HG02759 (cell line): ENCODE data around the gene DISC1.
A peak's percentile ranks its signal among the peaks of the same experiment; 100 is the strongest.

Source experiments
- ATAC-seq: cut with Tn5 transposase; IDR thresholded peaks from one replicate; pipeline ENCODE4 v1.9.1; 2021; ENCODE audit warnings: mild to moderate bottlenecking, moderate library complexity; ENCODE audit not compliant: unreplicated experiment

Gene DISC1

DNA sequence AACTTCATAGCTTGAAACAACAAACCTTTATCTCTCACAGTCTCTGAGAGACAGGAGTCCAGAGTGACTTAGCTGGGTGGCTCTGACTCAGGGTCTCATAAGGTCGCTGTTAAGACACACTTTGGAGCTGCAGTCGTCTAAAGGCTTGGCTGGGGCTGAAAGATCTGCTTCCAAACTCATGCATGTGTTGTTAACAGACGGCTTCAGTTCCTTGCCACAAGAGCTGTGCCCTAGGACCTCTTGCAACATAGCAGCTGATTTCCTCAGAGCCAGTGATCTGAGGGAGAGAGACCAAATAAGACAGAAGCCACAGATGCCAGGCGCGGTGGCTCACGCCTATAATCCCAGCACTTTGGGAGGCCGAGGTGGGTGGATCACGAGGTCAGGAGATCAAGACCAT lies 176.8 kb downstream of the DISC1 start:
- ATAC-seq, result no peak

- ATAC-seq, result peak; percentile 92
Observed at GRCh38 chr1:231806623-231807495, 180.3 kb downstream of the DISC1 start.

GRCh38 chr1:231807541-231807940 lies 181.0 kb downstream of the DISC1 start:
- no peak for ATAC-seq

DNA sequence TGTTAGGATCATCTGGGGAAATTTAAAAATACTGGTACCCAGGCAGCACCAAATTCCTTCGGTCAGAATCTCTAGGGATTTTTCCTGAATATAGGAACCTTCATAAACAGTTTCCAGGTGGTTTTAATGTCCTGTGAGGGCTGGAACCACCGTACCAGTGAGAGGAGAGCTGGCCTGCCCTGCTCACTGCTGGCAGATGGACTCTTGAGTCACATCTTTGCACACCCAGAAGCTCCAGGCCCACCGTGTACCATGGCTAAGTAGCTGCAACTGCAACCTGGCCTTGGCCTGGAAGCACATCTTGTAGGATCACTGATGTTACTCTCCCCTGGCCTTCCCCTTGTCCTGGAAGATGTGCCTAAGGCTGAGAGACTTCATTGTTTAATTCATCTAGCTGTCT lies 181.5 kb downstream of the DISC1 start:
- ATAC-seq, result no peak

GRCh38 chr1:231808990-231809389 lies 182.4 kb downstream of the DISC1 start:
- no peak for ATAC-seq

GRCh38 chr1:231810415-231810814 lies 183.8 kb downstream of the DISC1 start:
- no peak for ATAC-seq

DNA sequence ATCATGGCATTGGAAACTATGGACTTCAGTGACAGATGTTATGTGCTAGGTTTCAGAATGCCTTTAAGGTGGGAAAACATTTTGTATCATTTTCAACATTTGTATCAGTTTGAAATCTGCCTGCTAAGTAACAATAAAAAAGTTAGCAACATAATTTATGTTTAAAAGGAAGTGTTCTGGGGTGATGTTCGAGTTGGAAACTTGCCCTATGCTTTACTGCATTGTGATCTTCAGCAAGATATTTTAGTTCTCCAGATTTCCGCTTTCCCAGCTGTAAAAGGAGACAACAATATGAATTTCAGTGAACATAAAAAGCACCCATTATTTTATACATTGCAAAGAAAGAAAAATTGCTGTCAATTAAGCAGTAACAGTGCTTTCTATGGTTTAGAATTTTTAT lies 187.4 kb downstream of the DISC1 start:
- ATAC-seq, result no peak

DNA sequence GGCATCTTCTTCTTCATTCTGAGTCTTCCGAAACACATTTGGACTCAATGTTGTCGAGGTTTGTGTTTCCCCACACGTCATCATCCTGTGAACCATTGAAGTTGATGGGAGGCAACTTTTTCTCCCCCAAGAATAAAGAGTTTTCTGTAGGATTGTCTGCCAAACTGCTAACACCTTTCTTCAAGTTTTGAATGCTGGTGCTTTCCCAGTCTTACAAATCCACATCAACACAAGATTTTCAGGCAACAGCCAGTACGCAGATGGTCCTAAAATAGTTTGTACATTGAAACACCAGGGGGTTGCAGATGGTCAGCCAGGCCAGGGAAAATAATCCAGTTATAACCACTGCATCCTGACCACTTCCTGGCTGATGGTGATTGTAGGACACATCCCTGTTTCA lies 187.9 kb downstream of the DISC1 start:
- no peak for ATAC-seq

DNA sequence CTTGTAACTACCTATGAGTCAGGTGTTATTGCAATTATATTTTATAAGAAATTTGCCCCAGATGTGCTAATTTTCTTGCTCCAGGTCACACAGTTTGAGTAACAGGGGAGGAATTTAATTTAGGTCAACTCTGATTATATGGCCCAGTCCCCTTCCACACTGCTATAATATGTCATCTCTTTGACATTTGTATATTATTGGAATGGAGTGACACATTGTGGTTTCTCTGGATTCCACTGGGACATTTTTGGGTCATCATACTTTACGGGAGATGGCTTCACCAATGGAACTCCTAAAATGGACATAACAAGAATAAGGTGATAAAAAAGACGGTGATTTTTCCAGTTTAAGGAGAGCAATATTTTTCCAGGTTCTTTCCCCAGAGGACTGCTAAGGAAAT lies 191.2 kb downstream of the DISC1 start:
- ATAC-seq, result no peak

GRCh38 chr1:231818337-231818736 lies 191.7 kb downstream of the DISC1 start:
- ATAC-seq, result no peak

DNA sequence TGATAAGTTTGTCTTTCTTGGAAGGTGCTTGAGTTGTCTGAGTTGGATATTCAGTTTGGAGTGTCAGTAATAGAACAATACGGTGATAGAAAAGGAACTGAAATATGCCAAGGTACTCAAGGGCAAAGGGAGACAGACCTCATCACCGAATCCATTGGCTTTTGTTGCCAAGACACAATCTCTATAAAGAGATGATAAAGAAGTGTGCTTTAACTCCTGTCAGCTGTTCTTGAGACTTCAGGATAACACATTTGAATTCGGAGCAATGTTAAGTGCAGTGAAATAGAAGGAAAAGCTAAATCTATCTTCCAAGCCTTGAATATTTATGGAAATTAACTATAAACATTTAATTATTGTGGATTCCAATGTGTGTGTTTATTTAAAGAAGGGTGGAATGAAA lies 194.7 kb downstream of the DISC1 start:
- ATAC-seq, result no peak

DNA sequence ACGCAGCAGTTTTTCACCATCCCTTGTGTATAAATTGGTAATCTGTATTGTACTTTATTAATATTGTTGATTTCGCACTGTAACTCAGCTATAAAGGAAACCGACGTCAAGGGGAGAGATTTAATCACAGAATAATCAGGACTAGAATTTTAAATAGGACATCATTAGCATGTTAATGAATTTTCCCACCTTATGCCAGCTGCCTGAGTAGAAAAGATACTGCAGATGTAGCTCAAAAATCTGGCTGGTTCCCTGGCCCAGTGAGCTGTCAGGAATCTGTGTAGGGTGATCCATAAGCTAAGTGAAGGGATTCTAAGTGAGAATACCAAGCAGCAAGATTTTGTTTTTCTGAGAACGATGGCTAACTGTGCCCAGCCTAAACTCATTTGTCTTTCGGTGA lies 195.5 kb downstream of the DISC1 start:
- ATAC-seq, result no peak

- no peak for ATAC-seq
Observed at GRCh38 chr1:231826566-231826965, 200.0 kb downstream of the DISC1 start.

- ATAC-seq, result no peak
Observed at GRCh38 chr1:231827337-231828105, 200.9 kb downstream of the DISC1 start.

- ATAC-seq, result no peak
Observed at GRCh38 chr1:231828182-231828920, 201.8 kb downstream of the DISC1 start.

DNA sequence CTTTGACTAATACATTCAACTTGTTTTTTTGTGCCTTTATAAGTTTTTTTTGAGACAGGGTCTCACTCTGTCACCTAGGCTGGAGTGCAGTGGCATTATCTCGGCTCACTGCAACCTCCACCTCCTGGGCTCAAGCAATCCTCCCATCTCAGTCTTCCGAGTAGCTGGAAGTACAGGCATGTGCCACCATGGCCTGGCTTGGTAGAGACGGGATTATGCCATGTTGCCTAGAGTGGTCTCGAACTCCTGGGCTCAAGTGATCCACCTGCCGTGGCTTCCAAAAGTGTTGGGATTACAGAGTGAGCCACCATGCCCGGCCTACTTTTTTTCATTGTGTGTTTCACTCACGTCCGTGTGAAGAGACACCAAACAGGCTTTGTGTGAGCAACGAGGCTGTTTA lies 202.7 kb downstream of the DISC1 start:
- ATAC-seq, result no peak

DNA sequence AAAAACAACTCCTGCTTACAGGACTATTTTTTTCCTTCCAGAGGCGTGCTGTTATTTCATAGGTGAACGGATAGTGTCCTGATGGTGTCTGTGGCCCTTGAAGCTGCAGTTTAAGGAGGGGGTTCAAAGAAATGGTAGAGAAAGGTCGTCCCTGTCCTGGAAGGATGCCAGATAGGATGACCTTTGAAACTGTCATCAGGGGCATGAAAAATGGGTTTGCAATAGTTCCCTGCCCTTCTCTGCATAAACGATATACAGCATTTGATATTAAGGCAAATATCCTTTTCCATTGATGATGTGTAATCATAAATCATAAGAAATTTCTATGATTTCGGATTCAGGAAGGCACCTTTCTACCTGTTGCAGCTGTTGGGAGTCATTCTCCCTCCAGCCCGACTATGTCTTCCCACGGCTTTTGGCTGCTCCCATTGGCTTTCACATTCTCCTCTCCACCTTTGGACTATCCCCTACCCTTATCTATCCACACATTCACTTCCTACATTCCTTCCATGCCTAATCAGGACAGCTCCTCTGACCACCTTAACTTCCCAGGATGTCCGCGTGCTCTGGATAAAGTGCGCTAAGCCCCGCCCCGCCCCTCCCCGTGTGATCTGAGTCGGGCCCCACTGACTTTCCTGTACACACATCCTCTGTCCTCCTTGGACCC lies 209.8 kb downstream of the DISC1 start:
- no peak for ATAC-seq

- no peak for ATAC-seq
Observed at GRCh38 chr1:231838521-231838920, 211.9 kb downstream of the DISC1 start.

DNA sequence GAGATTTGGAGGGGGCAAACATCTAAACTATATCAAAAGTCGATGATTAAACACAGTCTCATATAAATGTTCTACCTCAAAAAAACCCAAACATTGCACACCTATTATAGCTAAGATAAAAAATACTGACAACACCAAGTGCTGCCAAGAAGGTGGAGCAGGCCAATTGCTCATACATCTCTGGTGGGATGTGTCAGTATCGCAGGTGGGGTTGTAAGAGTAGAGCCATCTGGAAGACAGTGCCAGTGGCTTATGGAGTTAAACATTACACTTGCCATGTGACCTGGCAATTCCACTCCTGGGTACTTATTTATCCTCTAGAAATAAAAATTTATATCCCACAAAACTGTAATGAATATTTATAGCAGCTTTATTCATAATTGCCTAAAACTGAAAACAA lies 213.4 kb downstream of the DISC1 start:
- ATAC-seq, result no peak

- ATAC-seq, result no peak
Observed at GRCh38 chr1:231841616-231842344, 215.2 kb downstream of the DISC1 start.
